ENCODE data around the gene GBP5.
"Not testable (repeated sequence)": the region's sequence is repeated elsewhere in the genome, so short reads cannot be mapped to it uniquely, and the experiment has no call there.

GBP5 gene

GRCh38 chr1:89280766-89281165, 8.1 kb upstream of the GBP5 start:
- DNase-seq: no peak

- DNase-seq: no peak
These were observed 6.4 kb upstream of the GBP5 start for GRCh38 chr1:89279011-89279466.

GRCh38 chr1:89277725-89278124, 5.1 kb upstream of the GBP5 start:
- DNase-seq: no peak

GRCh38 chr1:89276690-89277089, 4.0 kb upstream of the GBP5 start:
- DNase-seq: no peak

- DNase-seq: no peak
These were observed 1.8 kb upstream of the GBP5 start for GRCh38 chr1:89274411-89274857.

GRCh38 chr1:89273324-89273778, 691 bp upstream of the GBP5 start:
- DNase-seq: no peak

- no peak for DNase-seq
These were observed 1.2 kb downstream of the GBP5 start for GRCh38 chr1:89271341-89272015.

- DNase-seq: no peak
These were observed 2.2 kb downstream of the GBP5 start for GRCh38 chr1:89270423-89270822.

- DNase-seq: no peak
These were observed 3.4 kb downstream of the GBP5 start for GRCh38 chr1:89269277-89269676.

GRCh38 chr1:89262643-89263042, 10.0 kb downstream of the GBP5 start:
- DNase-seq: no peak

- DNase-seq: no peak
These were observed 10.6 kb downstream of the GBP5 start for GRCh38 chr1:89261926-89262515.

- DNase-seq: no peak
These were observed 11.9 kb downstream of the GBP5 start for GRCh38 chr1:89260566-89261255.

GRCh38 chr1:89260042-89260441, 12.6 kb downstream of the GBP5 start:
- no peak for DNase-seq

GRCh38 chr1:89259283-89259971, 13.2 kb downstream of the GBP5 start:
- DNase-seq: no peak

GRCh38 chr1:89257041-89257440, 15.6 kb downstream of the GBP5 start:
- DNase-seq: no peak

GRCh38 chr1:89255581-89255980, 17.1 kb downstream of the GBP5 start:
- not testable (repeated sequence) for DNase-seq

GRCh38 chr1:89254658-89255287, 17.9 kb downstream of the GBP5 start:
- DNase-seq: no peak

- DNase-seq: no peak
These were observed 29.6 kb downstream of the GBP5 start for GRCh38 chr1:89243046-89243445.
